NCI-H2081 (cell line): Measurements from ENCODE around the gene NATD1.
A peak's percentile ranks its signal among the peaks of the same experiment; 100 is the strongest.

Experiments
- DNase-seq, 2 experiments: peaks; one replicate each; lab custom pipeline; 2025; lab: John Stamatoyannopoulos, UW

NATD1 gene

GRCh38 chr17:21252796-21253645 lies at the start of gene NATD1:
Gene NATD1 (minus strand): TSS chr17:21253410. CDS start chr17:21253264, 146 bp downstream.
- peak; percentile 67 to 72 for DNase-seq

GRCh38 chr17:21301593-21302550 lies 48.7 kb upstream of the NATD1 start:
- no peak for DNase-seq

- DNase-seq = no peak
Observed at GRCh38 chr17:21300601-21301571, 47.7 kb upstream of the NATD1 start.

GRCh38 chr17:21299981-21300600 lies 46.9 kb upstream of the NATD1 start:
- no peak for DNase-seq

GRCh38 chr17:21298983-21299519 lies 45.8 kb upstream of the NATD1 start:
- DNase-seq = no peak

GRCh38 chr17:21298056-21298982 lies 45.1 kb upstream of the NATD1 start:
- no peak for DNase-seq

- no peak for DNase-seq
Observed at GRCh38 chr17:21297597-21297996, 44.4 kb upstream of the NATD1 start.

- no peak for DNase-seq
Observed at GRCh38 chr17:21297026-21297520, 43.9 kb upstream of the NATD1 start.

GRCh38 chr17:21296097-21297025 lies 43.2 kb upstream of the NATD1 start:
- no peak for DNase-seq

- peak in 1 of 2 experiments; percentile 5 for DNase-seq
Observed at GRCh38 chr17:21295036-21295952, 42.1 kb upstream of the NATD1 start.

GRCh38 chr17:21294321-21295035 lies 41.3 kb upstream of the NATD1 start:
- no peak for DNase-seq

GRCh38 chr17:21293831-21294210 lies 40.6 kb upstream of the NATD1 start:
- no peak for DNase-seq

GRCh38 chr17:21292867-21293830 lies 39.9 kb upstream of the NATD1 start:
- no peak for DNase-seq

- no peak for DNase-seq
Observed at GRCh38 chr17:21291862-21292261, 38.7 kb upstream of the NATD1 start.

GRCh38 chr17:21291357-21291756 lies 38.1 kb upstream of the NATD1 start:
- no peak for DNase-seq
